ENCODE measurements around the gene DLD. TPM values are rescaled to one million over a fixed set of nuclear protein-coding genes. Genes with fewer than 3 reads are reported as not detected.

Gene DLD
- total RNA-seq, 1 experiment from 2014 or later = 58.0 TPM

DNA sequence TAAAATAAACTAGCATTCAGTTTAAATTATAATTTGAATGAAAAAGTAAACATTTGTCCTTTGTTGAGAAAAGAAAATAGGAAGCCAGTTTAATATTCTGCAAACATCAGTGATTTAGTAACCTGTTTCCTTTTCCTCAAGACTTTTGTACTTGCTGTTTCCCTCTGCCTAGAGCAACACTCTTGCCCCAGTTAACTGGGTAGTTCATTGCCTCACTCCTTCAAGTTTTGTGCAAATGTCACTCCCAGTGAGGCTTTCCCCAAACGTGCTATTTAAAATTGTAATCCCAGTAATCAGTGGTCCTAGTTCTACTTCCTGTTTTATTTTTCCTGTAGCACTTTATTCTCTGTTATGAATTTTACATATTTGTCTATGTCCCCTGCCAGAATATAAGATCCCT is 23.8 kb downstream of the DLD start:
- BruUV-seq (replicated peaks) = no TSS peak
- Mint-ChIP-seq H3K27me3 (ENCODE audit: unreplicated experiment) (no peaks in the 10 kb centered on the region), H3K4me1 (ENCODE audit: low read depth, unreplicated experiment) (no peaks in the 10 kb centered on the region), H3K4me3 (ENCODE audit: low read depth, unreplicated experiment) (no peak overlapping the region), H3K36me3 (ENCODE audit: insufficient read depth, unreplicated experiment) (peaks cover 16% of the 10 kb centered on the region), H3K27ac (ENCODE audit: unreplicated experiment) (peak overlapping the region; percentile 39), H3K9me3 (ENCODE audit: low read depth, unreplicated experiment) (no peaks in the 10 kb centered on the region)
- no peak for TF ChIP-seq CTCF (IDR thresholded peaks at IDR 0.05; ENCODE audit: unreplicated experiment)
- no peak for DNase-seq
- CTCF ChIA-PET = no interaction called here
- intact Hi-C loops (cut with micrococcal nuclease; ENCODE audit: unreplicated experiment) = no loop called here

- Mint-ChIP-seq H3K4me1 (ENCODE audit: low read depth, unreplicated experiment) (peaks cover 3% of the 10 kb centered on the region), H3K27me3 (ENCODE audit: unreplicated experiment) (no peaks in the 10 kb centered on the region), H3K4me3 (ENCODE audit: low read depth, unreplicated experiment) (no peak overlapping the region), H3K27ac (ENCODE audit: unreplicated experiment) (no peak overlapping the region), H3K36me3 (ENCODE audit: insufficient read depth, unreplicated experiment) (peaks cover 16% of the 10 kb centered on the region), H3K9me3 (ENCODE audit: low read depth, unreplicated experiment) (no peaks in the 10 kb centered on the region)
- TF ChIP-seq CTCF (IDR thresholded peaks at IDR 0.05; ENCODE audit: unreplicated experiment) = no peak
- no TSS peak for BruUV-seq (replicated peaks)
- intact Hi-C loops (cut with micrococcal nuclease; ENCODE audit: unreplicated experiment) = no loop called here
- CTCF ChIA-PET = no interaction called here
- no peak for DNase-seq
Observed at GRCh38 chr7:107915541-107915940, 24.6 kb downstream of the DLD start.

GRCh38 chr7:107917763-107918651 is 27.0 kb downstream of the DLD start:
- no peak overlapping the region for H3K27ac Mint-ChIP-seq (ENCODE audit: unreplicated experiment)
- no peak for DNase-seq
- no TSS peak for BruUV-seq (replicated peaks)
- intact Hi-C loops (cut with micrococcal nuclease; ENCODE audit: unreplicated experiment) = no loop called here
- H3K27me3 Mint-ChIP-seq (ENCODE audit: unreplicated experiment) = no peaks in the 10 kb centered on the region
- no peak overlapping the region for H3K4me3 Mint-ChIP-seq (ENCODE audit: low read depth, unreplicated experiment)
- no peak for TF ChIP-seq CTCF (IDR thresholded peaks at IDR 0.05; ENCODE audit: unreplicated experiment)
- H3K36me3 Mint-ChIP-seq (ENCODE audit: insufficient read depth, unreplicated experiment) = peaks cover 20% of the 10 kb centered on the region
- peaks cover 8% of the 10 kb centered on the region for H3K4me1 Mint-ChIP-seq (ENCODE audit: low read depth, unreplicated experiment)
- CTCF ChIA-PET = no interaction called here
- no peaks in the 10 kb centered on the region for H3K9me3 Mint-ChIP-seq (ENCODE audit: low read depth, unreplicated experiment)

- DNase-seq = no peak
- Mint-ChIP-seq H3K27me3 (ENCODE audit: unreplicated experiment) (no peaks in the 10 kb centered on the region), H3K4me1 (ENCODE audit: low read depth, unreplicated experiment) (peaks cover 8% of the 10 kb centered on the region), H3K9me3 (ENCODE audit: low read depth, unreplicated experiment) (no peaks in the 10 kb centered on the region), H3K27ac (ENCODE audit: unreplicated experiment) (no peak overlapping the region), H3K4me3 (ENCODE audit: low read depth, unreplicated experiment) (no peak overlapping the region), H3K36me3 (ENCODE audit: insufficient read depth, unreplicated experiment) (peaks cover 14% of the 10 kb centered on the region)
- CTCF ChIA-PET = no interaction called here
- BruUV-seq (replicated peaks) = no TSS peak
- intact Hi-C loops (cut with micrococcal nuclease; ENCODE audit: unreplicated experiment) = no loop called here
- TF ChIP-seq CTCF (IDR thresholded peaks at IDR 0.05; ENCODE audit: unreplicated experiment) = no peak
Observed at GRCh38 chr7:107918948-107919347, 28.0 kb downstream of the DLD start.
